ENCODE results near the gene CATSPER3. TPM values are rescaled to one million over a fixed set of nuclear protein-coding genes. Genes with fewer than 3 reads are reported as not detected.

Gene CATSPER3
- total RNA-seq, 1 experiment from 2014 or later = not detected

GRCh38 chr5:135029477-135030122 is 61.9 kb downstream of the CATSPER3 start:
- no peak for DNase-seq (ENCODE audit: low spot score)

- DNase-seq (ENCODE audit: low spot score) = no peak
These were observed 62.6 kb downstream of the CATSPER3 start for GRCh38 chr5:135030123-135030955.

GRCh38 chr5:135030956-135031812 is 63.5 kb downstream of the CATSPER3 start:
- no peak for DNase-seq (ENCODE audit: low spot score)

- peak; percentile 32 for DNase-seq (ENCODE audit: low spot score)
These were observed 64.3 kb downstream of the CATSPER3 start for GRCh38 chr5:135031813-135032694.

GRCh38 chr5:135032695-135032998 is 64.9 kb downstream of the CATSPER3 start:
- no peak for DNase-seq (ENCODE audit: low spot score)

GRCh38 chr5:135032999-135033861 is 65.5 kb downstream of the CATSPER3 start:
- peak; percentile 61 for DNase-seq (ENCODE audit: low spot score)

GRCh38 chr5:135033901-135034235 is 66.2 kb downstream of the CATSPER3 start, which contains the start of gene PITX1:
Gene PITX1, minus strand, starts transcription at chr5:135034228. Its CDS starts 347 bp downstream, at chr5:135033881.
- no peak for DNase-seq (ENCODE audit: low spot score)

GRCh38 chr5:135034236-135034962 is 66.7 kb downstream of the CATSPER3 start:
- peak; percentile 57 for DNase-seq (ENCODE audit: low spot score)

GRCh38 chr5:135034963-135035677 is 67.4 kb downstream of the CATSPER3 start:
- peak; percentile 23 for DNase-seq (ENCODE audit: low spot score)

GRCh38 chr5:135035678-135036030 is 67.9 kb downstream of the CATSPER3 start:
- DNase-seq (ENCODE audit: low spot score) = no peak

- no peak for DNase-seq (ENCODE audit: low spot score)
These were observed 68.7 kb downstream of the CATSPER3 start for GRCh38 chr5:135036405-135036804.

- DNase-seq (ENCODE audit: low spot score) = no peak
These were observed 70.0 kb downstream of the CATSPER3 start for GRCh38 chr5:135037519-135038204.

GRCh38 chr5:135038205-135038812 is 70.6 kb downstream of the CATSPER3 start:
- no peak for DNase-seq (ENCODE audit: low spot score)

GRCh38 chr5:135038813-135039270 is 71.1 kb downstream of the CATSPER3 start:
- no peak for DNase-seq (ENCODE audit: low spot score)

- DNase-seq (ENCODE audit: low spot score) = no peak
These were observed 71.7 kb downstream of the CATSPER3 start for GRCh38 chr5:135039271-135040033.

- DNase-seq (ENCODE audit: low spot score) = no peak
These were observed 72.3 kb downstream of the CATSPER3 start for GRCh38 chr5:135040034-135040332.

Measured in HT-29 (cell line).